ENCODE measurements around the gene LSM12. TPM values are rescaled to one million over a fixed set of nuclear protein-coding genes. Genes with fewer than 3 reads are reported as not detected.

LSM12 gene
- total RNA-seq, 2 experiments from 2014 or later: 35.4 to 67.9 TPM

- no peak for DNase-seq (ENCODE audit: low spot score)
- TF ChIP-seq EZH2phosphoT487 (IDR thresholded peaks at IDR 0.05; ENCODE audit: borderline replicate concordance, low read depth, low read length) (no peak), CTCF (conservative IDR thresholded peaks at IDR 0.05; ENCODE audit: low read length) (no peak)
- ChIA-PET POLR2A (interaction anchor here (0.7 kb wide), 1 partner anchor 17 kb away, joined by 3 read pairs; no protein-coding TSS in a partner anchor), CTCF (ENCODE audit: unreplicated experiment) (no interaction called here)
- H3K9me3 ChIP-seq (ENCODE audit: low read length): no peaks in the 10 kb centered on the region
- H3K36me3 ChIP-seq (ENCODE audit: insufficient read depth, low read length): no peaks in the 10 kb centered on the region
- no peak overlapping the region for H3K27ac ChIP-seq (ENCODE audit: low read depth, low read length, poor library complexity, severe bottlenecking)
- no peaks in the 10 kb centered on the region for H3K9me2 ChIP-seq (ENCODE audit: insufficient read depth, low read length)
- H4K20me1 ChIP-seq (ENCODE audit: insufficient read depth, low read length): no peaks in the 10 kb centered on the region
- intact Hi-C loops (cut with micrococcal nuclease; ENCODE audit: unreplicated experiment): no loop called here
- peaks cover 8% of the 10 kb centered on the region for H3K4me1 ChIP-seq (ENCODE audit: insufficient read depth, low read length, poor library complexity, severe bottlenecking)
- BruUV-seq (replicated peaks): no TSS peak
- H2AFZ ChIP-seq (ENCODE audit: low read length): no peak overlapping the region
- H3K4me2 ChIP-seq (ENCODE audit: low read length): no peak overlapping the region
- no peak overlapping the region for H3K4me3 ChIP-seq (ENCODE audit: low read depth, low read length, poor library complexity, severe bottlenecking)
- no peaks in the 10 kb centered on the region for H3K79me2 ChIP-seq (ENCODE audit: insufficient read depth, low read depth, low read length)
Observed at GRCh38 chr17:44002141-44002848, 64.2 kb downstream of the LSM12 start.

- H4K20me1 ChIP-seq (ENCODE audit: insufficient read depth, low read length): no peaks in the 10 kb centered on the region
- H3K36me3 ChIP-seq (ENCODE audit: insufficient read depth, low read length): no peaks in the 10 kb centered on the region
- no peak overlapping the region for H2AFZ ChIP-seq (ENCODE audit: low read length)
- H3K27ac ChIP-seq (ENCODE audit: low read depth, low read length, poor library complexity, severe bottlenecking): no peak overlapping the region
- ChIA-PET POLR2A (no interaction called here), CTCF (ENCODE audit: unreplicated experiment) (no interaction called here)
- no TSS peak for BruUV-seq (replicated peaks)
- TF ChIP-seq CTCF (conservative IDR thresholded peaks at IDR 0.05; ENCODE audit: low read length) (no peak), EZH2phosphoT487 (IDR thresholded peaks at IDR 0.05; ENCODE audit: borderline replicate concordance, low read depth, low read length) (no peak)
- H3K4me1 ChIP-seq (ENCODE audit: insufficient read depth, low read length, poor library complexity, severe bottlenecking): peaks cover 6% of the 10 kb centered on the region
- intact Hi-C loops (cut with micrococcal nuclease; ENCODE audit: unreplicated experiment): no loop called here
- H3K4me3 ChIP-seq (ENCODE audit: low read depth, low read length, poor library complexity, severe bottlenecking): no peak overlapping the region
- no peaks in the 10 kb centered on the region for H3K9me3 ChIP-seq (ENCODE audit: low read length)
- no peak for DNase-seq (ENCODE audit: low spot score)
- no peaks in the 10 kb centered on the region for H3K79me2 ChIP-seq (ENCODE audit: insufficient read depth, low read depth, low read length)
- no peak overlapping the region for H3K4me2 ChIP-seq (ENCODE audit: low read length)
- no peaks in the 10 kb centered on the region for H3K9me2 ChIP-seq (ENCODE audit: insufficient read depth, low read length)
Observed at GRCh38 chr17:44001461-44001920, 65.0 kb downstream of the LSM12 start.

- Histone ChIP-seq H3K4me3 (ENCODE audit: low read depth, low read length, poor library complexity, severe bottlenecking) (no peak overlapping the region), H3K36me3 (ENCODE audit: insufficient read depth, low read length) (no peaks in the 10 kb centered on the region), H4K20me1 (ENCODE audit: insufficient read depth, low read length) (no peaks in the 10 kb centered on the region), H3K4me2 (ENCODE audit: low read length) (no peak overlapping the region), H3K27ac (ENCODE audit: low read depth, low read length, poor library complexity, severe bottlenecking) (no peak overlapping the region), H3K4me1 (ENCODE audit: insufficient read depth, low read length, poor library complexity, severe bottlenecking) (peaks cover under 1% of the 10 kb centered on the region), H3K9me3 (ENCODE audit: low read length) (no peaks in the 10 kb centered on the region), H3K79me2 (ENCODE audit: insufficient read depth, low read depth, low read length) (no peaks in the 10 kb centered on the region), H3K9me2 (ENCODE audit: insufficient read depth, low read length) (no peaks in the 10 kb centered on the region), H2AFZ (ENCODE audit: low read length) (no peak overlapping the region)
- ChIA-PET CTCF (ENCODE audit: unreplicated experiment) (no interaction called here), POLR2A (no interaction called here)
- TF ChIP-seq CTCF (conservative IDR thresholded peaks at IDR 0.05; ENCODE audit: low read length): no peak
- no peak for TF ChIP-seq EZH2phosphoT487 (IDR thresholded peaks at IDR 0.05; ENCODE audit: borderline replicate concordance, low read depth, low read length)
- BruUV-seq (replicated peaks): no TSS peak
- DNase-seq (ENCODE audit: low spot score): no peak
- intact Hi-C loops (cut with micrococcal nuclease; ENCODE audit: unreplicated experiment): no loop called here
Observed at GRCh38 chr17:44000871-44001460, 65.5 kb downstream of the LSM12 start.

All from OCI-LY7 (cell line).